Progenitor cell of endocrine pancreas (in vitro differentiated cells): ENCODE measurements around the gene IL1R2. TPM values are rescaled to one million over a fixed set of nuclear protein-coding genes. Genes with fewer than 3 reads are reported as not detected.

Source experiments
- DNase-seq: peaks from one replicate; pipeline ENCODE4 v3.0.0; 2021; ENCODE audit warnings: low spot score; ENCODE audit not compliant: unreplicated experiment
- H3K27ac Mint-ChIP-seq: 2 replicates; pipeline ENCODE4 v1.8.0; 2021; ENCODE audit warnings: mild to moderate bottlenecking, moderate library complexity, mixed read lengths
- H3K27me3 Mint-ChIP-seq: 2 replicates; pipeline ENCODE4 v1.8.0; 2021; ENCODE audit warnings: mixed read lengths
- H3K36me3 Mint-ChIP-seq: 2 replicates; pipeline ENCODE4 v1.8.0; 2022; ENCODE audit warnings: mixed read lengths; ENCODE audit not compliant: insufficient read depth
- H3K4me1 Mint-ChIP-seq: 2 replicates; pipeline ENCODE4 v1.8.0; 2021; ENCODE audit warnings: low read depth, mixed read lengths
- H3K4me3 Mint-ChIP-seq: 2 replicates; pipeline ENCODE4 v1.8.0; 2021; ENCODE audit warnings: low read depth, mild to moderate bottlenecking, moderate library complexity, mixed read lengths
- H3K9me3 Mint-ChIP-seq: 2 replicates; pipeline ENCODE4 v1.8.0; 2021; ENCODE audit warnings: low read depth, mixed read lengths
- CTCF ChIP-seq: fragments of 200-600 bp; sonication (generic); IDR thresholded peaks from one replicate; pipeline ENCODE4 v1.5.0; 2021; ENCODE audit warnings: antibody characterized with exemption, mild to moderate bottlenecking; ENCODE audit not compliant: unreplicated experiment
- total RNA-seq: library from RNA; stranded (reverse); gene quantifications from 2 replicates; pipeline ENCODE4 v1.2.1, GENCODE V29; 2021

The IL1R2 gene
- total RNA-seq, 1 donor from 2014 or later = not detected

GRCh38 chr2:102043560-102043959, 51.8 kb downstream of the IL1R2 start:
- no peak overlapping the region for H3K4me3 Mint-ChIP-seq
- H3K9me3 Mint-ChIP-seq = peaks cover 2% of the 10 kb centered on the region
- H3K36me3 Mint-ChIP-seq = no peaks in the 10 kb centered on the region
- DNase-seq = no peak
- peaks cover 9% of the 10 kb centered on the region for H3K27me3 Mint-ChIP-seq
- no peak overlapping the region for H3K27ac Mint-ChIP-seq
- no peak for TF ChIP-seq CTCF
- no peaks in the 10 kb centered on the region for H3K4me1 Mint-ChIP-seq

GRCh38 chr2:102044235-102044896, 52.6 kb downstream of the IL1R2 start:
- TF ChIP-seq CTCF = no peak
- Mint-ChIP-seq H3K27me3 (peaks cover 9% of the 10 kb centered on the region), H3K36me3 (no peaks in the 10 kb centered on the region), H3K4me1 (no peaks in the 10 kb centered on the region), H3K9me3 (peaks cover 2% of the 10 kb centered on the region), H3K27ac (no peak overlapping the region), H3K4me3 (no peak overlapping the region)
- DNase-seq = no peak

DNA sequence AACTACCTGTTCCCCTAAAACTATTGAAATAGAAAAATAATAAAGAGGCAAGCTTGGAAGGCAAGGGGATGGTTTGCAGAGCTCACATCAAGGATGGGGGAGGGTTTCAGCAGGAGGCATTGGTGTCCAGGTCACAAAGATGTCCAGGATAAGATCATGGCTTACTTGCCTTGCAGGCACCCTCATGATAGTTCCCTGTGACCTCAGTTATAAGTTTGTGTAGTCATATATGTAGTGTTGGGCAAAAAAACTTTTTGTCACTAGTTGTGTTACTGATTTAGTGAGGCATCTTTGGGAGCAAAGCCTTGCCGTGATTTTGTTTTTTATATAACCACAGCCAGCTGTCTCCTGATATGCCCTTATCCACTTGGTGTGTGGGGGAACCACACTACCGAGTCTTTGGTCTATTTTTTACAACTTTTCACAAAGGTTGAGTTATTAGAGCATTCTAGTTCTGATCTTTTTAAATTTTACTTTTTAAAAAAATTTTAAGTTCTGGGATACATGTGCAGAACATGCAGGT, 53.3 kb downstream of the IL1R2 start:
- no peak for TF ChIP-seq CTCF
- DNase-seq = no peak
- H3K36me3 Mint-ChIP-seq = no peaks in the 10 kb centered on the region
- no peak overlapping the region for H3K4me3 Mint-ChIP-seq
- peaks cover 9% of the 10 kb centered on the region for H3K27me3 Mint-ChIP-seq
- no peaks in the 10 kb centered on the region for H3K4me1 Mint-ChIP-seq
- H3K27ac Mint-ChIP-seq = no peak overlapping the region
- peaks cover 2% of the 10 kb centered on the region for H3K9me3 Mint-ChIP-seq

GRCh38 chr2:102045697-102046096, 53.9 kb downstream of the IL1R2 start:
- no peak for DNase-seq
- H3K36me3 Mint-ChIP-seq = no peaks in the 10 kb centered on the region
- H3K9me3 Mint-ChIP-seq = no peaks in the 10 kb centered on the region
- no peaks in the 10 kb centered on the region for H3K4me1 Mint-ChIP-seq
- no peak overlapping the region for H3K4me3 Mint-ChIP-seq
- peaks cover 9% of the 10 kb centered on the region for H3K27me3 Mint-ChIP-seq
- no peak overlapping the region for H3K27ac Mint-ChIP-seq
- no peak for TF ChIP-seq CTCF

- Mint-ChIP-seq H3K4me1 (no peaks in the 10 kb centered on the region), H3K36me3 (no peaks in the 10 kb centered on the region), H3K4me3 (no peak overlapping the region), H3K27me3 (peaks cover 9% of the 10 kb centered on the region), H3K27ac (no peak overlapping the region), H3K9me3 (no peaks in the 10 kb centered on the region)
- DNase-seq = no peak
- no peak for TF ChIP-seq CTCF
Observed at GRCh38 chr2:102046135-102046986, 54.6 kb downstream of the IL1R2 start.
